HG03442 (cell line): Measurements from ENCODE around the gene BICC1.

ENCODE experiments used
- ATAC-seq: cut with Tn5 transposase; IDR thresholded peaks from one replicate; pipeline ENCODE4 v1.9.1; 2021; ENCODE audit warnings: mild to moderate bottlenecking, moderate library complexity; ENCODE audit not compliant: unreplicated experiment

BICC1 gene

DNA sequence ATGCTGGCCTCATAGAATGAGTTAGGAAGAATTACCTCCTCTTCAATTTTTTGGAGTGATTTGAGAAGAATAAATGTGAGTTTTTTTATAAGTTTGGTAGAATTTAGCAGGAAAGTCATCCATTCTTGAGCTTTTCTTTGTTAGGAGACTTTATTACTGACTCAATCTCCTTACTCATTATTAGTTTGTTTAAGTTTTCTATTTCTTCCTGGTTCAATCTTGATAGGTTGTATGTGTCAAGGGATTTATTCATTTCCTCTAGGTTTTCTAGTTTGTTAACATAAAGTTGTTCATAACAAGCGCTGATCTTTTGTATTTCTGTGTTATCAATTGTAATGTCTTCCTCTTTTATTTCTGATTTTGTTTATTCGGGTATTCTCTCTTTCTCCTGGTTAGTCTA is 47.4 kb downstream of the BICC1 start:
- no peak for ATAC-seq

DNA sequence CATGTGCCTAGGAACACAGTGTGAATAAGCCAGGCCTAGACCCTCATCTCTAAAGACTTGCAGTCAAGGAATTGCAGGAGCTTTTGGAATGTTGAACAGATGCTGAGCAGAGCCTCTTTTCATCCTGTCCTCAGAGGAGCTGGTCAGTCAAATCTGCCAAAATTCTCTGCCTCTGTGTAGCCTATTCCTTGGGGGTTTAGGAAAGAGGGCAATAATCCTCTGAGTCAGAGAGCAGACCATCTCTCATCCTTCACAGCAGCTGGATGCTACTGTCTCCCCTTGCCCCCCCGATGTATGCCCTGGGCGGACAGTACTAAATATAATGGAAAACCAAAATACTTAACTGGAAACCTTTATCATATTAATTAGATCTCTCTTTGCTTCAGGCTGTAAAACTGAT is 52.6 kb downstream of the BICC1 start:
- no peak for ATAC-seq

DNA sequence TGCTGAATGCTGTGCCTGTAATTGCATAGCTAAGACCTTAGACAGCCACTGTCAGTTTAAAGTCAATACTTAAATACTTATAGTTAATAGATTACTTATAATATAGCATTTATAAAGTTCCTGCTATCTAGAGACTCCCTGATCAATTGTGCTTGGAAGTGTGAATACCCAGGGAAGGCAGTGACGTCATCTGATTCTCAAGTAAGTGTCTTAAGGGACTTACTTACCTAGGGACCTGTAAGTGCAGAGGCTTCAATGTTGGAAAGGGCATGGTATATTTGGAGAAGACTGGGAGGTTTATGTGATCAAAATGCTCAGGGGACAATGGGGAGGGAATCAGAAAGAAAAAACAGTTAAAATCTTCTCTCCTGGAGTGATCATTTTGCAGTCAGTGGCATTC is 55.0 kb downstream of the BICC1 start:
- no peak for ATAC-seq

DNA sequence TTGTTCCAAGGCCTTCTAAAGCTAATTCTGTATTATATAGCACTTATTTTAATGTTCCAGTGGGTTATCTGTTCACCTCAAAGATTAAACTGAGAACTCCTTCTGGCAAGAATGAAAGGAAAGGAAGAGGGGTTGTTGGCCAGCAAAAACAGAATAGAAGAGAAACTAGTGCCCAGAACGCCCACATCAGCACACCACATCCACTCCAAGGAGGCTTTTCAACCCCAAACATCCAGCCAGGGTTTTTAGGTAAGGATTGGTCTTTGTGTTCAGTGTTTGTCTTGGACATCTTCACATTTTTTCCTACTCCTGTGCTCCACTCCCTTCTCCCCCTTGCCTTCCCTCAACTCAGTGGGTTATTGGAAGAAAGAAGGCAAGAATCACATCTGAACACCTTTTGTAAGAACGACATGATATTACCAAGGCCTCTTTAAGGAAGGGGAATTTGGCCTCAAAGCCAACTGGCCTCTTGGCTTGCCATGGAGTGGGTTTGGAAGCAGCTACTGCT is 55.8 kb downstream of the BICC1 start:
- no peak for ATAC-seq

DNA sequence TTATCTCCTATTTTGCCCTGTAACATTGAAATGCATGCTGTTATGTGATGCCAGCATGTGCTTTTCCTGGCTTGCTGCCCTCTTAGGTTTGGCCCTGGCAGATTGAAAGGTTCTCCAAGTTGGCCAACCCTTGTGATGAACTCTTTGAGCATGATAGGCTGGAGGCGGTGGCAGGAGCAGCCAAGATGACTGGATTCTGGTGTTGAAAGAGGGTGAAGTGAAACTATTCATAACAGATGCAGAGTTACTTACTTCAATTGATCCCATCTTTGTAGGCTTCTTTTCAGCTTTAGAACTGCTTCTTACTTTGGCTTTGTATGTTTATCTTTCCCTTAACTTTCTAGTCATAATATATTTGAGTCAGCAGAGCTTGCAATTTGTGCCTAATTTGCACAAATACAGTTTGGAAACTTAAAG is 57.6 kb downstream of the BICC1 start:
- no peak for ATAC-seq

DNA sequence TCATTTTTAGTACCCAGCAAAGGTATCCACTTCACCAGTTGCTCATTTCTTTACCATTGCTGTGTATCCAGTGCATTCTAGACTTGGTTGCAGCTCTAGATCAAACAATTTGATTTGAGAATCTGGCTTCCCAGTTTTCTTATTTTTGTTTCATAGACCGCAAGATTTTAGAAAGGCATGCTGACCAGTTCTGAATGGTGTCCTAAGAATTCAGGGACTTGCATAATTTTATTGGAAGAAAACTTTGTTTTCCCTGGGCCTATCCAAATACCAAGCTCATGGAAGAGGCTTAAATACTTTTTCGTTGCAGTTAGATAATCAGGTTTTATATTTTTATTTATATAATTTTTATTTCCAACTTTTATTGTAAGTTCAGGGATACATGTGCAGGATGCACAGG is 58.3 kb downstream of the BICC1 start:
- ATAC-seq = no peak

DNA sequence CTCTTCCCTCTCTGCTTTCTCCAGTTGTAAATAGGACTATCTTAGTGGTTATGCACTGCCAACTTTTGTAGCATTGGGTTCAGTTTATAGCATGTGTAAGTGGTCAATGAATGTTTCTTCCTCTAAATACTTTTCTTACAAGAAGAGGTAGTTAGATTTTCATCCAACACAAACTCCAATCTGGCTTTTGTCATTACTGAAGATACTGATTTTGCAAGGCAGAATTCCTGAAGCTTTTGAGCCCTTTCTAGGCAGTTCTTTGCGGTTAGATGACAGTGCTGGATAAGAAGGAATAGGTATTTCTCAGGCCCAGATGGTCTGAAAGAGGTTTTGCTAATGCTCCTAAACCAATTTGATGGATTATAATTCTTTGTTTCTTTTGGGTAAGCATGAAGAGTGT is 60.5 kb downstream of the BICC1 start:
- ATAC-seq = no peak

DNA sequence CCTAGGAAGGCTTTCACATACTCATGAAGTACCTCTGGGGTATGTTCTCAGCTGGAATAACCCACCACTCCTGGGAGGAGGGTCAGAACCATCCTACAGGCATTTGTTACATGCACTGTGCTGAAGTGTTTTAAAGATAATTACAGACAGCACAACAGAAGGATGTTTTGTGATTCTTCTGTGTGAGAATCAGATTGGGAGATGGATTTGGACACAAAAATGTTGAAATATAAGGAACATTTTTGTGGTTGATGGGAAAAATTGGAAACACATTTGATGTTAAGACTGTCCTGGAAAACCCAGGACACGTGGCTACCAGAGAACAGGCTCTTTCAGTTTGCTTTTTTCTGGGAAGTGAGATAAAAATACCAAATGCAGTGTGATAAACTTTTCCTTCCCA is 61.4 kb downstream of the BICC1 start:
- ATAC-seq = no peak

DNA sequence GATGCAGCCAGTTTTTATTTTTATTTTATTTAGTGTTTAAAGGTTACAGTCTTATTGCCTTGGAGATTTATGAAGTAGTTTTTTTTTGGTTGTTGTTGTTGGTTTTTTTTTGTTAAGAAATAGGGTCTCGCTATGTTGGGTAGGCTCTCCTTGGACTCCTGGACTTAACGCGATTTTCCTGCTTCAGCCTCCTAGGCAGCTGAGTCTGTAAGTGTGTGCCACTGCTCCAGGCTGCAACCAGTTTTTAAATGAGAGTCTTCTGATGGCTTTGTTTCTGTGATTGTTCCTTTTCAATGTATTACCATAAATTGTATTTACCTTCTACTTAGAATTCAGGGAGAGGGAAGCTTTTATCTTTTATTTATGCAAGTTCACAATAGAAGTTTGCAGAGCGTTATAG is 62.8 kb downstream of the BICC1 start:
- ATAC-seq = no peak

DNA sequence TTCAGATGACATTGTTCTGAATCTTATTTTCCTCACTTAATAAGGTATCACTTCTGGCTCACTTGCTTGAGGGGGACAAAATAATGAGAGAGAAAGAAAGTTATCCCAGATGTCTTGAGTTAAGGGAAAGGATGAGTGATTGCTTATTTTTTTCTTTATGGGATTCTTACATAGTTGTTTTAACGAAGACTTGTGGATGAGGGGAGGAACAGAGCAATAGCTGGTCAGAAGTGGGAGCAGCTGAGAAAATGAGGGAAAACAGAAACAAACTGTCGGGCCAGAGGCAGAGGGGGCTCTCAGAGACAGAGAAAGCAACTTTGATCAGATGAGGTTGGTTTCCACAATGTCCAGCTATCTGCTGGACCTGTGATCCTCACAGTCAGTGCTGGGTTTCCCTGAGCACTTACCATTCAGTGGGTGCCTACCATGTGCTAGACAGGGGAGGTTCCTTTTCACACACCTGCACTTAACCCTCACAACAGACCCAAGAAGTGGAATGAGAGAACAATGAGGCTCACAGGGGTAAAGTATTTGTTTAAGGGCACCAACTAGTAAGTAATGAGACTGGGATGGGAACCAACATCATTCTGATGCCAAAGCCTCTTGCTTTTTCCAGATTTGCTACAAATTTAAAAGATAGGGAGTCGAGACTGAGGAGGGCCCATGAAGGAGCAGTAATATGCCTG is 64.2 kb downstream of the BICC1 start:
- ATAC-seq = no peak

DNA sequence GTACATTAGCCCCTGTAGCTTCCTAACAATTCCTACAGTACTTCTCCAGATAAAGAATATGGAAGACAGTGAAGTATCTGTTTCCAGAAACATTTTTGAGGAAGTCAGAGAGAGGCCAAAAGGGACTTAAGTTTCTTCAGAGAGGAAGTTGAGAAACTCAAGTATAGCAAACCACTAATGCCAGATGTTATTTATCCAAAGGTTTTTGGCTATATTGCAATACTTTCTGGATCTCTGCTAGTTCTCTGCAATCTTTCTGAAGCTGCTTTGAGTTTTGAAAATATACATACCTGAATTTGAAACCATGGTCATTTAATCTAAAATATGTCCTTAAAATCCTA is 64.7 kb downstream of the BICC1 start:
- no peak for ATAC-seq

DNA sequence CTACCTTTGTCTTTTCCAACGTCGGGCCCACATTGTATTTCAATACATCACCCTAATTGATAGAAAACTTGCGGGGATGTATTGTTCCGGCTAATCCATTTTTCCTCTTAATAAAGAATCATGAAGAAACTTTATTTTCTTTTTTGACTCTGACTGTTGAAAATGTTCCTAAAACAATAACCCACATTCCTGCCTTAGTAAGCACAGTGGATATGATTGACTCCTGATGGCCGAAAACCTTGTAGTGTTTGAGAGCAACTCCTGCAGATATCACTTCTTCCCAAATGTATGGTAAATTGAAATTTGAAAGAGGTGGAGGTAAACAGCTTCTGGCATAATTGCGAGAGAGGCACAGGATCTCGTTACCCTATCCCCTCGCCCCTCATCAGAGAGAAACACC is 65.7 kb downstream of the BICC1 start:
- no peak for ATAC-seq

DNA sequence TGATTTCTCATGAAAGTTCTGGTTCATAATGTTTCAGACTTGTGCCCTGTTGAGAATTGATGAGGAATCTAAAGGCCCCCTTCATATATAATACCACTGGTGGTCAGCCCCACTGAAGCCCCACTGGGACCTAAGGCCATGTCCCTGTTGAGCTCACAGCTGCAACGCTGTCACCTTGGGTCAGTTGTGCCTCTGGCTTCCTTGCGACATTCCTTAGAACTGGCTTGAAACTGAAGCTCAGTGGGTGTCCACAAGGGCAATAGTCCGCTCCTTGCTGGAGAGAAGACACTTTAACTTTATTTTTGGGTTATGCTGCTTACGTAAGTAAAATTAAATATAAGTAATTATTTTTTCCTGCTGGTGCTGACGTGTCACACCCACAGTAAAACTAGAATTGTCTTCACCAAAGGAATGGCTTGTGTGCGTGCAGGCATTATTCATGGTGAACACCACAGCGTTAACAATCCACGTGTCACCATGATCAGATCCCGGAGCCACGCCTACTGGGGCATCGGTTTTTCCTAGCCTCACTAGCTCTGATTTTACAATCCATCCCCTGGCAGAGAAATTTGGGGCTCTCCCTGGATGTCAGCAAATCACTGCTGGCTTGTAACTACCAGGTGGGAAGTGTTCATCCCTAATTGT is 66.5 kb downstream of the BICC1 start:
- ATAC-seq = no peak

DNA sequence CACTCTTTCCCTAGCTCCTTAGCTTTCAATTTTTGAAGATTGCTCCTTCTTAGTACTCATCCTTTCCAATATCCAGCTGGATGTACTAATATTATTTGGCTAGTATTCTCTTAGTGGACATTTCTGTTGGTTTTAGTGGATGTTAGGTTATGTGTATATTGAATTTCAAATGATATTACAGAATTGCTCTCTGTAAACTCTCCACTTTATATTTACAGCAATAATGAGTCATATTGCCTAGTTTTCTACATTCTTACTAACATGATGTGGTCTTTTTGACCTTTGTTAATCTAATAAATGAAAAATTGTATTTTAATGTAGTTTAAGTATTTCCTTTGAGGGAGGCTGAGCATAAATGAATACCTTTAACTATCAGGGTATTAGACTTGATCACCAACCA is 69.4 kb downstream of the BICC1 start:
- ATAC-seq = no peak

DNA sequence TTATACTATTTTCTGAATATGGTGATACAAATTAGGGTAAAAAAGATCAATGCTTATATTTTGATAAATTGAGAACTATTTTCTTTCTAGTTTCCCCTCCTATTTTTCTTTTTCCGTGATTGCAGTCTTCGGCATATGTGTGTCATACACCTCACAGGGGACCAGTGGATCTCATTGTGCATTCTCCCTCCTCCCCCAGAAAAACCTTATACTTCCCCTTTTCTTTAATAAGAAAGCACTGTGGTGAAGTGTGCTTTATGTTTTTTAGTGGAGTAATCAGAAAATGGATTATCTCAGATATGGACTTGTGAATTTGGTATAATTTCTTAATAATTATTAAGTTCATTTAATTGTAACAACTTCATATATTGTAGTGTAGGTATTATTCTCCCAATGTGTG is 72.8 kb downstream of the BICC1 start:
- ATAC-seq = no peak

DNA sequence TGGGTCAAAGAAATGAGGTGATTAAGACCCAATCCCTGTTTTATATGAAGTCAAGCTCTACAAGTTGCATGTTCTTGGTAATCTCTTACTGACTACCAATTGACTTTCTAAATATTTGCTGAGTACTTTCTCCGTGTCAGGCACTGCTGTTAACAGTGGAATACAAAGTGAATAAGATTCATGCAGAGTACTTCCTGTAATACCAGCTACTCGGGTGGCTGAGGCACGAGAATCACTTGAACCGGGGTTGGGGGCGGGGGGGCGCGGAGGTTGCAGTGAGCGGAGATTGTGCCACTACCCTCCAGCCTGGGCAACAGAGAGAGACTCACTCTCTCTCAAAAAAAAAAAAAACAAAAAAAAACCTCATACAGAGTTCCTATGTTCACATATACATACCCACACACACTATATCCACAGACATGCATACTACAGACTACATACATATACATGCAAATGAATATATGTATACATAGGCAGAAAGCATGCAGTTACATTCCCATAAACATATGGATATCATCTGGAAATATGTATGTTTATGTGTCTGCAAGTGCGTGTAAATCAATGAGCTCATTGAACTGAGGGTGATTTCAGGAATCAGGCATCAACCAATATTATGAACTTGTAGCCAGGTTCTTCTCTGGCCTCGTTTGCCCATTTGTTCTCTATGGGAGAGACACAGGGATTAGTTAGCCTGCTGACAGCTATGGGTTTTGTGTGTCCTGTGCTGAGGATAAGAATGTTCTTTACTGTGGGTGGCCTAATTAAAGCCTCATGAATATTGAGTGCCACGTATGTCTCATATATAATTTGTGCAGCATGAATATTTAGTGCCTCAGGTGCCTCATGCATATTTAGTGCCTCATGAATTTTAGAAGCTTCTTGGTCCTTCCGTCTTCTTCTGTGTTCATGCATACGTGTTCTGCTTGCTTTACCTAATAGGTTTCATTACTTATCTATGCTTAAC is 73.9 kb downstream of the BICC1 start:
- no peak for ATAC-seq

DNA sequence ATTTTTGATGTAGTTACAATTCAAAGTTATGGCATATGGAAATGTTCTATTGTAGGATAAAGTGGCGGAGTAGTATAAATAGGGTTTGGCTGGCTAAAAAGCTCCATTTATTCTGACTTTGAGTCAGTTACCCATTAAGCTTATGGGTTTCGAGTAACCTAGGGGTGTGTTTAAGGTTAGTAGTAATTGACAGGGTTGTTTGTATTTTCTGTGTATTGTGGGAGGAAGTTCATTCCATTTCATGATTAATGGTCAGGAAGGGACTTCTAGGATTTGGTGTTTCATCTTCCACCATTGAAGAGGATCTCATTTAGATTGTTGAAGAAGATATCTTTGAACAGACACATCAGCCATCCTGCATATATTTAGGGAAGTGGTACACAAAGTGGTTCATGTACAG is 75.0 kb downstream of the BICC1 start:
- no peak for ATAC-seq

DNA sequence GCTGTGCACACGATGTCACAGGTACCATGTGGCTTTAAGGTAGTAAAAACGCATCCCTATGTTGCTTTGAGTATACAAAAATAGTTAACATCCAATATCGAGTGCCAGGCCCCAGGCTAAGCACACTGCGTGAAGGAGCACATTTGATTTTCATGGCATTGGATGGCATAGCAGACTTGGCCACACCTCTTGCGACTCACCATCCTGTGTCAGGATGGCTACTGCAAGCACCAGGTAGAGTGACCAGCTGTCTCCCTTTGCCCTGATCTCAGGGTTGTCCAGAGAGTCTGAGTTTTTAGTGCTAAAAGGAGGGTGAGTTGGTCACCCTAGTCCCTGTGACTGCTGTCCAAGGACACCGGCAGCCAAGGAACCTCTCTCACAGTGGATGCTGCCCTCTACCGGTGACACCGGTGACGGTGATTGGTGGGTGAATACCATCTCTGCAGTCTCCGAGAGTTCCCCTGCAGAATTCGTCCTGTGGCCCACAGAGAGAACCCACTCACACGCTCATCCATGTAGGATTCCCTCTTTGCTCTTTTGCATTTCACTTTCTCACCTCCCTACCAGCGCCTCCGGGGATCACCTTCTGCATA is 76.1 kb downstream of the BICC1 start:
- no peak for ATAC-seq

DNA sequence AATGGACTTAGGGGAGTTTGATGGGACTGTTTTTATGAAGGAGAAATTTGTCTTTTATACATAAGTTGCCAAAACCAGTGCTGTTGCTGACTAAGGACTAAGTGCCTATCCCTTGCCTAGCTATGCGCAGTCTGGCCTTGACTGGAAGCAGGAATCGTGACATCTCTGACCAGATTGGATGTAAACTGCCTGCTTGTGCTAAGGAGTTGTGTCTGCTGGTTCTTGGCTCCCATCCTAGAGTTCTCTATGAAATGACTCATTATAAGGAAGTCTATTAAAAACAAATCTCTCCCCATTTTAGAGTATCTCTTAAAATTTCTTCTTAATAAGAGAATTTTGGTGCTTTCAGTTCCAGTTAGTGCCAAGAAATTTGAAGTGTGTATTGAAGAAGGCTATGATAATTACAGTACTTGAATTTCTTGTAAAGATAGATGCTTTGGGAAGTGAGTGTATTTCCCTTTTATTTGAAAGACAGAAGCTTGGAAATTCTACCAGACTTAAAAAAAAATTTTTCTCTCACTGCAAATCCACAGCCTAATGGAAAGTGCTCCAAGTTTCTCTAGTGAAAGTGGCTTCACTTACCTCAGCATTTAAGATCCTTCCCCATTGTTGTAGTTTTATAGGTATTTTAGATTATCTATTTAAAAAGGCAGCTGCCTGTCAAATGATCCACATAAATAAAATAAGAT is 77.6 kb downstream of the BICC1 start:
- ATAC-seq = no peak

DNA sequence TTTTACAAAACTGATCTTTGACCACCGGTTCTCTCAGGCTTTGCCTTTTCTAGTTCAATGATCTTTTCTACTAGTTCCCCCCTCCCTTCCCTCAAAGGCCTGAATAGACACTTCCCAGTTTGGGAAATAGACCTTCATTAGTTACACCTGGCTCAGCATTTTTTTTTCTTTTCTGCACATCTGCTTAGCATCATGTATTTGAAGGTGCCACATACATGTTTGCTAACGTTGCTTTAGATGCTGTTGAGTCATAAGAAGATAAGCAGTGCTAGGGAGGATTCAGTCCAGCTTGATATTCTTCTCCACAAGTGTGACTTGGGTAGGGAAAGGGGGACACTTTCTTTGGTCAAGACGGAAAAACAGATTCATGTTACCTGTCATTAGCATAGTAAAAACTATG is 78.3 kb downstream of the BICC1 start:
- ATAC-seq = no peak

DNA sequence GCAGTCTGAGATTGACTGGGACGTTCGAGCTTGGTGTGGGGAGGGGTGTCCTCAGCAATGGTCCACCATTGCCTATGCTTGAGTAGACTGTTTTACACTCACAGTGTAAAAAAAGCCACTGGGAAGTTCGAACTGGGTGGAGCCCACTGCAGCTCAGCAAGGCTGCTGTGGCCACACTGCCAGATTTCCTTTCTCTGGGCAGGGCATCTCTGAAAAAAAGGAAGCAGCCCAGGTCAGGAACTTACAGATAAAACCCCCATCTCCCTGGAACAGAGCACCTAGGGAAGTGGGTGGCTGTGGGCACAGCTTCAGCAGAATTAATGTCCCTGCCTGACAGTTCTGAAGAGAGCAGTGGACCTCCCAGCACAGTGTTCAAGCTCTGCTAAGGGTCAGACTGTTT is 80.3 kb downstream of the BICC1 start:
- ATAC-seq = no peak
